Globus pallidus (tissue), 1 donor: ENCODE results near the gene CDC42BPA.

Experiments
- DNase-seq: peaks from one replicate; pipeline ENCODE4 v3.0.0-alpha.2; 2015; ENCODE audit warnings: low spot score

CDC42BPA gene

GRCh38 chr1:226994586-226995364 lies 323.5 kb downstream of the CDC42BPA start:
- DNase-seq, result peak; percentile 65

- no peak for DNase-seq
These were observed 324.3 kb downstream of the CDC42BPA start for GRCh38 chr1:226993814-226994585.

GRCh38 chr1:226991920-226992319 lies 326.4 kb downstream of the CDC42BPA start:
- DNase-seq, result no peak

GRCh38 chr1:226990133-226990716 lies 328.1 kb downstream of the CDC42BPA start:
- no peak for DNase-seq

- no peak for DNase-seq
These were observed 329.0 kb downstream of the CDC42BPA start for GRCh38 chr1:226989085-226989920.

GRCh38 chr1:226988334-226988666 lies 330.0 kb downstream of the CDC42BPA start:
- DNase-seq, result peak; percentile 73

- DNase-seq, result no peak
These were observed 330.5 kb downstream of the CDC42BPA start for GRCh38 chr1:226987623-226988333.

GRCh38 chr1:226987179-226987536 lies 331.1 kb downstream of the CDC42BPA start:
- no peak for DNase-seq

- peak; percentile 71 for DNase-seq
These were observed 331.7 kb downstream of the CDC42BPA start for GRCh38 chr1:226986496-226987178.

GRCh38 chr1:226985839-226986463 lies 332.3 kb downstream of the CDC42BPA start:
- DNase-seq, result no peak

GRCh38 chr1:226985239-226985838 lies 333.0 kb downstream of the CDC42BPA start:
- no peak for DNase-seq

- DNase-seq, result no peak
These were observed 333.6 kb downstream of the CDC42BPA start for GRCh38 chr1:226984521-226985238.

- no peak for DNase-seq
These were observed 334.3 kb downstream of the CDC42BPA start for GRCh38 chr1:226983992-226984364.

GRCh38 chr1:226983247-226983991 lies 334.9 kb downstream of the CDC42BPA start:
- DNase-seq, result no peak

GRCh38 chr1:226982451-226983177 lies 335.7 kb downstream of the CDC42BPA start:
- DNase-seq, result no peak

GRCh38 chr1:226981838-226982237 lies 336.5 kb downstream of the CDC42BPA start:
- DNase-seq, result no peak

GRCh38 chr1:226981386-226981817 lies 336.9 kb downstream of the CDC42BPA start:
- no peak for DNase-seq
